Activated T-cell treated with anti-CD3 and anti-CD28 coated beads for 4 hours (primary cell): Measurements from ENCODE around the gene SMARCAL1.
A peak's percentile ranks its signal among the peaks of the same experiment; 100 is the strongest.

Experiments
- DNase-seq: peaks from one replicate; pipeline ENCODE4 v3.0.0-alpha.2; 2020

Gene SMARCAL1

GRCh38 chr2:216477283-216478035 is 65.2 kb downstream of the SMARCAL1 start:
- DNase-seq = no peak

GRCh38 chr2:216478151-216478550 is 65.9 kb downstream of the SMARCAL1 start:
- DNase-seq = no peak

- no peak for DNase-seq
Observed at GRCh38 chr2:216478791-216479190, 66.5 kb downstream of the SMARCAL1 start.

GRCh38 chr2:216480221-216480620 is 67.9 kb downstream of the SMARCAL1 start:
- no peak for DNase-seq

- no peak for DNase-seq
Observed at GRCh38 chr2:216482640-216483039, 70.4 kb downstream of the SMARCAL1 start.

GRCh38 chr2:216485237-216485636 is 73.0 kb downstream of the SMARCAL1 start:
- no peak for DNase-seq

- no peak for DNase-seq
Observed at GRCh38 chr2:216485745-216486144, 73.5 kb downstream of the SMARCAL1 start.

- no peak for DNase-seq
Observed at GRCh38 chr2:216486271-216486670, 74.0 kb downstream of the SMARCAL1 start.

- no peak for DNase-seq
Observed at GRCh38 chr2:216486708-216487107, 74.4 kb downstream of the SMARCAL1 start.

- DNase-seq = no peak
Observed at GRCh38 chr2:216490061-216490460, 77.8 kb downstream of the SMARCAL1 start.

GRCh38 chr2:216491793-216492596 is 79.7 kb downstream of the SMARCAL1 start:
- no peak for DNase-seq

- DNase-seq = no peak
Observed at GRCh38 chr2:216492597-216493333, 80.5 kb downstream of the SMARCAL1 start.

- DNase-seq = no peak
Observed at GRCh38 chr2:216493334-216493685, 81.0 kb downstream of the SMARCAL1 start.

GRCh38 chr2:216495656-216496055 is 83.4 kb downstream of the SMARCAL1 start:
- DNase-seq = no peak

- no peak for DNase-seq
Observed at GRCh38 chr2:216497382-216498069, 85.2 kb downstream of the SMARCAL1 start.

GRCh38 chr2:216498070-216498378 is 85.7 kb downstream of the SMARCAL1 start:
- no peak for DNase-seq

- peak; percentile 85 for DNase-seq
Observed at GRCh38 chr2:216498379-216499352, 86.4 kb downstream of the SMARCAL1 start, which contains the start of gene RPL37A. Gene RPL37A, plus strand, starts transcription at chr2:216498844. Its CDS starts 31 bp downstream, at chr2:216498875.

- DNase-seq = no peak
Observed at GRCh38 chr2:216499641-216500218, 87.4 kb downstream of the SMARCAL1 start.

- no peak for DNase-seq
Observed at GRCh38 chr2:216500572-216500971, 88.3 kb downstream of the SMARCAL1 start.

GRCh38 chr2:216501854-216502253 is 89.6 kb downstream of the SMARCAL1 start:
- no peak for DNase-seq

GRCh38 chr2:216502381-216503158 is 90.3 kb downstream of the SMARCAL1 start:
- no peak for DNase-seq
